Stimulated activated naive CD4-positive, alpha-beta T cell treated with Interleukin-2 at 50 U/mL for 16 hours (primary cell): Measurements from ENCODE around the gene SLC22A17.
"Not testable (repeated sequence)": the region's sequence is repeated elsewhere in the genome, so short reads cannot be mapped to it uniquely, and the experiment has no call there.

Experiments used
- DNase-seq: peaks from one replicate; lab custom pipeline; 2025; lab: John Stamatoyannopoulos, UW

Gene SLC22A17

DNA sequence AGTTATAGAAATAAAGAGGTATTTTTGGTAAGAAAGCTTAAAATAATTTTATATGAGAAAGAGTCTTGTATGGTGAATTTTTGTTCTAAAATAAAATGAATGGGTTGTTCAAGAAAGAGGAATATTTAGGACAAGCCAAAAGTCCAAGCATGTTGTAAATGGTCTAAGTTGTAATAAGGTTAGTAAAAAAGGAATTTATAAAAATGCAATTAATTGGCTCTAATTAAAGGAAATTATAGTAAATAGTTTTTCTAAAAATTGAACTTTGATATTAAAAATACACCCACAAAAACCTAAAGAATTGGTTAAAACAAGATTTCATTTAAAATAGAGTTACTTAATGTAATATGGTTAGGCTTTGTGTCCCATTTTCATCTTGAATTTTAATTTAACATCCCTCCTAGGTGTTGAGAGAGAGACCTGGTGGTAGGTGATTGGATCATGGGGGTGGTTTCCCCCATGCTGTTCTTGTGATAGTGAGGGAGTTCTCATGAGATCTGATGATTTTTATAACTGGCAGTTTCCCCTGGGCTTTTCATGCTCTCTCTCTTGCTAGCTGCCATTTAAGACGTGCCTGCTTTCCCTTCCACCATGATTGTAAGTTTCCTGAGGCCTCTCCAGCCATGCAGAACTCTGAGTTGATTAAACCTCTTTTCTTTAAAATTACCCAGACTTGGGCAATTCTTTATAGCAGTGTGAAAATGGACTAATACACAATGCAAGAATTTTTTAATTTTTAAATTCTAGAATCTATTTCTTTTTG is 13.0 kb downstream of the SLC22A17 start:
- no peak for DNase-seq

GRCh38 chr14:23335623-23336022 is 17.1 kb downstream of the SLC22A17 start:
- no peak for DNase-seq

DNA sequence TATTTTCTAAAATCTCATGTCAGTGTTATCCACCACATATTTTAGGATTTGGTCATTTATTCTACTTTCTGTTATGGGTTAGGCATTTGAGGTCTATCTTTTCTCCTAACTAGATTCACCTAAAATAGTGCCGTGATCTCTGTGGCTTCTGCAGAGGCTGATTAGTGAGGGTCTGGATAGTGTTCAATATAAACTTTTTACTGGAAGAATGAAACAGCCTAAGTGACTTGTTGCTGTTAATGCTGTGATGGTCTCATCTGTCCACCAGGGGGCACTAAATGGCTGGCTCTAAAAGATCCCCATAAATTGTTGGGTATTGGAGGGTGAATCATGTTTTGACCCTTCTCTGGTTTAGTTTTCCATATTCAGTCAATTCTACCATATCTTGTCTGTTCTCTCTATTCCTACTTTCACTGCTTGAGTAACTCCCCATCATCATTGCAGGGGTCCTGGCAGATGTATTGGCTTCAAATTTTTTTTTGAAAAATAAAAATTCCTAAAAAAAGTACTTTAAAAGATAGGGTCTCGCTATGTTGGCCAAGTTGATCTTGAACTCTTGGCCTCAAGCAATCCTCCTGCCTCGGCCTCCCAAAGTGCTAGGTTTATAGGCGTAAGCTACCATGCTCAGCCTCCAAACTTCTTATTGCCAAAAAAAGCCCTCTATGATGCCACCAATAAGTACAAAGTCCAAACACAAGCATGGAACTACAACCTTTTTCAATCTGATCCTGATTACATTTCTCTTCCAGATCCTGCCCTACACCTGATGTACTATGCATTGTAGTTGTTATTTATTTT is 24.5 kb downstream of the SLC22A17 start:
- peak; percentile 62 for DNase-seq

DNA sequence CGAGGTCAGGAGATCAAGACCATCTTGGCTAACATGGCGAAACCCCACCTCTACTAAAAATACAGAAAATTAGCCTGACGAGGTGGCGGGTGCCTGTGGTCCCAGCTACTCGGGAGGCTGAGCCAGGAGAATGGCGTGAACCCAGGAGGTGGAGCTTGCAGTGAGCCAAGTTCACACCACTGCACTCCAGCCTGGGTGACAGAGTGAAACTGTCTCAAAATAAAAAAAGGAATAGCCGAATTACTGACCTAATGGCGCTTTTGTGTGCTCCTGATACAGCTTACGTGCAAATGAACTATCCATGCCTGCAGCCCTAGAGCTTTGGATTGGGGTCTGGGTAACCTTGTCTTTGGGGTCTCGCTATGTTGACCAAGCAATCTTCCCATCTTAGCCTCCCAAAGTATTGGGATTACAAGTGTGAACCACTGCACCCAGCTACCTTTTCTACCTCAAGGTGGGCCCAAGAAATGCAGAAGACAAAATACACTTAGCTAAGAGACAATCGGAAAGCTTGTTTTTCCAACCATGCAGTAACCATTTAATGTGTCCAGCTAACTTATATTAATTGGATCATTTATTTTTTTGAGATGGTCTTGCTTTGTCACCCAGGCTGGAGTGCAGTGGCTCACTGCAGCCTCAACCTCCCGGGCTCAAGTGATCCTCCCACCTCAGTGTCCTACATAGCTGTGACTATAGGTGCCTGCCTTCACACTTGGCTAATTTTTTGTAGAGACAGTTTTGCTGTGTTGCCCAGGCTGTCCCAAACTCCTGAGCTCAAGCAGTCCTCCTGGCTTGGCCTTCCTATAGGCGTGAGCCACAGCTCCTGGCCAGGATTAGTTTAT is 26.0 kb downstream of the SLC22A17 start:
- no peak for DNase-seq

GRCh38 chr14:23325746-23326145 is 26.9 kb downstream of the SLC22A17 start:
- not testable (repeated sequence) for DNase-seq

GRCh38 chr14:23324993-23325392 is 27.7 kb downstream of the SLC22A17 start:
- no peak for DNase-seq

DNA sequence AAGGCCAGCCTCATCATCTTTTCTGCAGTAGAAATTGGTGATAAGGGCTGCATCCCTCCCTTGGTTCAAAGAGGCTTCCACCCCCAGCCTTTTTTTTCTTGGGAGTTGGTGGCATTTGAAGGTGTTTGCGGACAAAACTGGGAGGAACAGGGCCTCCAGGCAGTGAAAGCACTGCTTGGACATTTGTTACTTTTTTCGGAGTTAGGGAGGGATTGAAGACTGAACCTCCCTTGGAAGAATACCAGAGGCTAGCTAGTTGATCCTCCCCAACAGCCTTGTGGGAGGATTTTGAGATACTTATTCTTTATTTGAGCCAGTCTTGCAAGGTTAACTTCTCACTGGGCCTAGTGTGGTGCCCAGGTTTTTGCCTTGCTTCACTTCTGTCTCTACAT is 28.2 kb downstream of the SLC22A17 start:
- DNase-seq, result no peak

DNA sequence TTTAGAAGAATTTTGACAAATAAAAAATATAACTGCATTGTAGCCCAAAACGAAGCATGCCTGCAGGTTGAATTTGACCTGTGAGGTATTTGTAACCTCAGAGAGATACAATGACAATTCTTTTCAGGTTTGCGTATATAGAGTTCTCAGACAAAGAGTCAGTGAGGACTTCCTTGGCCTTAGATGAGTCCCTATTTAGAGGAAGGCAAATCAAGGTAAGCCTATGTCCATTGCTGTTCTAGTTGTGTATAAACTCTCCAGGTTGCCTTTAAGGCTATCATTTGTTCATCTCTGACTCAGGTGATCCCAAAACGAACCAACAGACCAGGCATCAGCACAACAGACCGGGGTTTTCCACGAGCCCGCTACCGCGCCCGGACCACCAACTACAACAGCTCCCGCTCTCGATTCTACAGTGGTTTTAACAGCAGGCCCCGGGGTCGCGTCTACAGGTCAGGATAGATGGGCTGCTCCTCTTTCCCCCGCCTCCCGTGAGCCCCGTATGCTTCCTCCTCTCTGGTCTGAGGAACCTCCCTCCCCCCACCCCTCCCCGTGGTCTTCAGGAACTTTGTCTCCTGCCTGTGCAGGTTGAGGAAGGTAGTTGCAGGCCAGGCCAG is 28.7 kb downstream of the SLC22A17 start:
- DNase-seq, result no peak

DNA sequence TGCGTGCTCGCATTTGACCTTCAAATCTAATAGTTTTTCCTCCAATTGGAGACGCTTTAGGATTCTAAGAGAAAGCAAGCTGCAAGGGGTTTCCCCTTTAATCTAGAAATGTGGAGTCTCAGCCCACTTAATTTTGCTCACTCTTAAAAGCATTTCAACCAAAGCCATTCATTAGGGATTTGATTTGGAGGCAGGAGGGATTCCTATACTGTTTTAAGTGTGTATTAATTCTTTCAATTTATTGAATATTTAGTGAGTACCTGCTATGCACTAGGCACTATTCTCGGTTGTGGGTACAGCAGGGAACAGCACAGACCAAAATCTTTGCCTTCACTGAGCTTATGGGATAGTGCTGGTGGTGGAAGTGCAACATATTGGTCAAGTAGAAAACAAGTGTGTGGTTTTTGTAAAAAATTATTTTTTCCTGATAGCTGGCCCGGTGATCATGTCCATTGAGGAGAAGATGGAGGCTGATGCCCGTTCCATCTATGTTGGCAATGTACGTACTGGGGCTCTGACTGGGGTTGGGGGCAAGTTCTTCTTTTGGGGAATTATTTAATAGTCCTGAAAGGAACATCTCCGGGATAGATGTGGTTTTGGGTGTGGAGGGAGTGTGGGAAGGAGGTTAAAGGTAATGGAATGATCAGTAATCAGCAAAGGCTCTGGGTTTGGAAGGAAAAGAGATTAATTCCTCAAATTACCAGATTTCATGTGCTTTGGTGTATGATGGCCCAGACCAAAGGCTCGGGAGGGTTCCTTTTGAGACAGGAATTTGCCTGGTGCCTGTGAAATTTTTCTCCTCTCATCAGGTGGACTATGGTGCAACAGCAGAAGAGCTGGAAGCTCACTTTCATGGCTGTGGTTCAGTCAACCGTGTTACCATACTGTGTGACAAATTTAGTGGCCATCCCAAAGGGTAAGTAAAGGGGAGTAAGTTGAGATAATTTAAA is 29.8 kb downstream of the SLC22A17 start:
- DNase-seq, result no peak

DNA sequence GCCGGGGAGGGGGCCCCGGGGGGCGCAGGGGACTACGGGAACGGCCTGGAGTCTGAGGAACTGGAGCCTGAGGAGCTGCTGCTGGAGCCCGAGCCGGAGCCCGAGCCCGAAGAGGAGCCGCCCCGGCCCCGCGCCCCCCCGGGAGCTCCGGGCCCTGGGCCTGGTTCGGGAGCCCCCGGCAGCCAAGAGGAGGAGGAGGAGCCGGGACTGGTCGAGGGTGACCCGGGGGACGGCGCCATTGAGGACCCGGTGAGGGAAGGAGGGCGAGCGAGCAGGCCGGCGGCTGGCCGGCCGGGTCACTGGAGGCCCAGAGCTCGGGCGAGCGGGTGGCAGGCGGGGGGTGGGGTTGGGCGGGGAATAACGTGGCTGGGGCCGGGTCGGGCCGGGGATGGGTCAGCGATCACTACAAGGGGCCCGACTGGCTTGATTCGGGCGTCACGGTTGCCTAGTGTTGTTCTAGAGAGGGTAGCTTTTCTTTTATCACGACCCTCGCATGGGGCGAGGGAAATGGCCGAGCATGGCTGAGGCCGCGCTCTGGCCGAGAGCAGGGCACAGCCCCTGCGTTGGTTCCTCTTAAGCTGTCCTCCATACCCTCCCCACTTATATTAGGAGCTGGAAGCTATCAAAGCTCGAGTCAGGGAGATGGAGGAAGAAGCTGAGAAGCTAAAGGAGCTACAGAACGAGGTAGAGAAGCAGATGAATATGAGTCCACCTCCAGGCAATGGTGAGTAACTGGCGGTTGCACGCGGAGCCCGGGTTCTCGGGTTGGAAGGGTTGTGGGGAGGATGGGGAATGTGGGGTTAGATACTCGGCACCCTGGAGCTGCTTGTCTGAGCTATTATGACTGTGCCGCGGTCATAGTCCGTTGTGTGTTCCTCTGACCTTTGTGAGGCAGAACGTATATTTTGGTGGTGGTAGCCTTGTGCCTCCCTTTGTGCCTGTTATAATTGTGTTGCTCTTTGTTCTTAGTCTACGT is 30.8 kb downstream of the SLC22A17 start:
- DNase-seq, result peak; percentile 70

GRCh38 chr14:23320584-23321571 is 31.8 kb downstream of the SLC22A17 start, which contains the start of gene PABPN1:
TSS of gene PABPN1 (plus strand) at chr14:23321457. CDS start at chr14:23321470, 13 bp downstream.
- peak; percentile 100 for DNase-seq

DNA sequence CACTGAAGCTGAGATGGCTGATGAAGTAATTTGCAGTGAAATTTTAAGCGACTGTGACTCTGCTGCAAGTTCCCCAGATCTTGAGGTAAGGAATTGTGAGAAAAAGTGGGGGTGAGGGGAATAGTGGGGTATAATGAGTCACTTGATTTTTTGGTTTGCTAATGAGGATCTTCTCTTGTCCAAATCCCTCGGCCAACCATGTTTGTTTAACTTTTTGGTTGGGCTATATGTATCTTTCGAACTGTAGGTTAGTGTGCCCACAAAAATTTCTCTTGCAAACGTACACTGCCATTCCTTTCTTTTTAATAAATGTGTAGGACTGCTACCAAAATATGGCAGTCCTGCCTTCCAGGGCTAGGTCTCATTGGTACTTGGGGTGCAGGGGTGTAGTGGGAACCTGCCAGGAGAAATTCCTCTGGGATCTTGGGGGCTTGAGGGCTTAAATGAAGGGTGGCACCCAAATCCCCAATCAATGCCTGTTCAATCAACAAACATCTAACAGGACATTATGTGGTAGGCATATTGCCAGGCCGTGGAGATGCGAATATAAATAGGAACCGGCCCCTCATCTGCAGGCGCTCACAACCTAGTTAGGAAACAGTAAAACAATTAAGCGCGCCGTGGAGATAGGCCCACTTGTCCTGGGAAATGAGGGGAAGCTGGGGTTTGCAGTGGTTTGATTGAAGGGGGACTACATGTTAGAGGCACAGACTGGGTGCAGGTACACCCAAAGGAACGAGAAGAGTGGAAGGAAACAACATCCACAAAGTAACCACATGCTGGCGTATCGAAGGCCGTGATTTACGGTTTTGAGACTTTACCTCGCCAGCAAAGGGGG is 32.7 kb downstream of the SLC22A17 start:
- no peak for DNase-seq

DNA sequence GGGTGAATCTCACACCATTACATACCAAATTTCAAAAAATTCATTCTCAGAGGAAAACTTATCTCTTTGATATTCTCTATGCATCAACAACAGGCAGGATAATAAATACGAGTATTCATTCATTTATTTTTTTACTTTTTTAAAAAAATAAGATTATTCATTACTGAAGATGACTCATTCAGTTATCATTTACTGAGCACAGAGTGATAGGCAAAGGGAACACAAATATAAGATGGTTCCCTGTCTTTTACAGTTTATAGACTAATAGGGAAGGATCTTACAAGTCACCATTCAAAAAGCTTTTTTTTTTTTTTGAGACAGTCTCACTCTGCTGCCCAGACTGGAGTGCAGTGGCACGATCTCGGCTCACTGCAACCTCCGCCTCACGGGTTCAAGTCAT is 36.4 kb downstream of the SLC22A17 start:
- DNase-seq, result no peak

- DNase-seq, result no peak
These were observed 42.1 kb downstream of the SLC22A17 start for GRCh38 chr14:23310546-23310945.

DNA sequence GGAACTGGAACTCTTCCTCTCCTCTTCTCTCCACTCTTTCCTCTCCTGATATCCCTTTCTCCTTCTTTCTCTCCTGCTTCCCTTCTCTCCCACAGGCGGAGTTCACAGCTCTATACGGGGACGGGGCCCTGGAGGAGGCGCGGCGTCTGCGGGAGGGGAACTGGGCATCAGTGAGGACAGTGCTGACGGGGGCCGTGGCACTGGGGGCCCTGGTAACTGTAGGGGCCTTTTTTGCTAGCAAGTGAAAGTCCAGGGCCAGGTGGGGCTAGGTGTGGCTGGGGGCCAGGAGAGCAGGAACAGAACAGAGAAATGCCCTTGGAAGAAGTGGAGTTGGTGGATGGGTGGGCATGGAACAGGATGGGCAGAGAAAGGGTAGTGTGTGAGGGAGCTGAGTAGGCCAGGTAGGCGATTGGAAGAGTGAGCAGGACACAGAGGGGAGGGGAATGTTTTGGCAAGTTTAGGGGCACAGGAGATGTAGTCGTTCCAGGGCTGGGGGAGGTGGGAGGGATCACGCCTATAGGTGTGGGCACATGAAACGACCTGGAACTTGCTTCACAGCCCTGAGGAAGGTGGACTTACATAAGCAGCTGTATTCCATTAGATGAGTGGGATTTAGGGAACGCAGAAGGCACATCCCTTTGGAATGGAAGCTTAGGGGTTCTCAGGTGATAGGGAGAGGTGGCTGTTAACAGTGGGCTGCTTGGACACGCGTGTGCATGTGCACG is 43.8 kb downstream of the SLC22A17 start:
- DNase-seq, result no peak
